Esophagus muscularis mucosa (tissue), 4 donors: ENCODE data around the gene PRKCH. TPM values are rescaled to one million over a fixed set of nuclear protein-coding genes. Genes with fewer than 3 reads are reported as not detected.
A peak's percentile ranks its signal among the peaks of the same experiment; 100 is the strongest.

Experiments used
- DNase-seq: peaks from one replicate; pipeline ENCODE4 v3.0.0-alpha.2; 2017; ENCODE audit errors: extremely low spot score
- H3K27ac ChIP-seq, 4 donors: fragments of 200-600 bp; sonication (generic); replicated peaks in 1 of 4; 1 replicate in 3 of 4; 2 replicates in 1 of 4; pipeline ENCODE4 v1.5.1; 2016 to 2019; ENCODE audit warnings: mild to moderate bottlenecking in 1 of 4
- H3K27me3 ChIP-seq, 4 donors: fragments of 200-600 bp; sonication (generic); one replicate each; pipeline versions ENCODE4 v1.5.1 to v1.6.0; 2016 to 2019
- H3K36me3 ChIP-seq, 4 donors: fragments of 200-600 bp; sonication (generic); one replicate each; pipeline ENCODE4 v1.5.1; 2016 to 2019
- H3K4me1 ChIP-seq, 4 donors: fragments of 200-600 bp; sonication (generic); one replicate each; pipeline ENCODE4 v1.5.1; 2016 to 2019
- H3K4me3 ChIP-seq, 4 donors: fragments of 200-600 bp; sonication (generic); 1 replicate in 2 of 4; 2 replicates in 2 of 4; pipeline ENCODE4 v1.5.1; 2016 to 2019; ENCODE audit warnings: mild to moderate bottlenecking in 4 of 4, moderate library complexity in 1 of 4
- H3K9me3 ChIP-seq, 4 donors: fragments of 200-600 bp; sonication (generic); 1 replicate in 3 of 4; 2 replicates in 1 of 4; pipeline ENCODE4 v1.5.1; 2016 to 2019
- EP300 ChIP-seq: sonication (generic); formaldehyde crosslinking; IDR thresholded peaks from one replicate; pipeline ENCODE4 v1.6.1; 2017; ENCODE audit warnings: antibody characterized with exemption
- POLR2A ChIP-seq: fragments of 450-650 bp; IDR thresholded peaks from one replicate; pipeline ENCODE4 v1.6.1; 2017; ENCODE audit warnings: antibody characterized with exemption, moderate library complexity, mild to moderate bottlenecking, low read depth
- POLR2AphosphoS5 ChIP-seq, 2 donors: sonication (generic); formaldehyde crosslinking; IDR thresholded peaks; one replicate each; pipeline ENCODE4 v1.6.1; 2017; ENCODE audit warnings: antibody characterized with exemption in 2 of 2
- WGBS: methylation state at CpG from one replicate; pipeline ENCODE4 v1.1.5; 2018; 5-methylcytosine and 5-hydroxymethylcytosine counted together
- intact Hi-C: fragments of 100-400 bp; cut with DNase I; formaldehyde crosslinking; loops from one replicate; pipeline ENCODE4 v1.15.1; 2023
- total RNA-seq, 4 donors: library from RNA; depleted of rRNA; stranded (reverse); fragments of >200 nt; gene quantifications; one replicate each; pipeline versions ENCODE4 v1.1.0 to v1.2.1, GENCODE V29; 2016
- TF ChIP-seq, protein P1 (sequence below), 3 experiments: fragments of 200-600 bp in 2 of 3; fragments of 450-650 bp in 1 of 3; sonication (generic) in 2 of 3; IDR thresholded peaks; one replicate each; pipeline ENCODE4 v1.5.1; 2017 to 2019; ENCODE audit warnings: antibody characterized with exemption in 3 of 3, mild to moderate bottlenecking in 2 of 3, moderate library complexity in 1 of 3

The PRKCH gene
- total RNA-seq, 4 donors from 2014 or later = 13.3 to 67.6 (median 32.2) TPM

DNA sequence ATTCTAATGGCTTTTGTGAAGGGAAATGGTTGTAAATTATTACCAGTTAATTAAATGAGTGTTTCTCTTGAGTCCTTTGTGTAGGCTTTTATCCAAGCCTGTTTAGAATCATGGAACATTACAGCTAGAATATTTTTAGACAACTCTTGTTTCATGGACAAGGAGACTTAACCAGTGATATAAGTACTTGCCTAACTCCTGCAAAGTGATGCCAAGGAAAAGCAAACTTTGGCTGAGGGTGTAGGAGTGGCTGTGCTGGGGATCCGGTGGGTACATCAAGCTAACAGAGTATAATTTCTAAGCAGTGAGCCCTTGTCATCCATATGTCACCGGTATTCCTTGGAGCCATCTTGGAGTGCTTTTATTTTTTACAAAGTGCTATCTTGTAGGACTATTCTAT, 61.5 kb downstream of the PRKCH start:
- Histone ChIP-seq H3K36me3 (no peaks in the 10 kb centered on the region), H3K27me3 (no peaks in the 10 kb centered on the region), H3K4me3 (no peak overlapping the region), H3K9me3 (no peaks in the 10 kb centered on the region), H3K27ac (no peak overlapping the region), H3K4me1 (peaks cover 0 to 15% (median 0%) of the 10 kb centered on the region in 4 donors)
- 91% methylated on average over 2 of the region's 2 CpGs for WGBS
- TF ChIP-seq EP300 (no peak), POLR2AphosphoS5 (IDR thresholded peaks at IDR 0.05) (no peak), POLR2A (no peak)
- TF ChIP-seq, protein P1, sequence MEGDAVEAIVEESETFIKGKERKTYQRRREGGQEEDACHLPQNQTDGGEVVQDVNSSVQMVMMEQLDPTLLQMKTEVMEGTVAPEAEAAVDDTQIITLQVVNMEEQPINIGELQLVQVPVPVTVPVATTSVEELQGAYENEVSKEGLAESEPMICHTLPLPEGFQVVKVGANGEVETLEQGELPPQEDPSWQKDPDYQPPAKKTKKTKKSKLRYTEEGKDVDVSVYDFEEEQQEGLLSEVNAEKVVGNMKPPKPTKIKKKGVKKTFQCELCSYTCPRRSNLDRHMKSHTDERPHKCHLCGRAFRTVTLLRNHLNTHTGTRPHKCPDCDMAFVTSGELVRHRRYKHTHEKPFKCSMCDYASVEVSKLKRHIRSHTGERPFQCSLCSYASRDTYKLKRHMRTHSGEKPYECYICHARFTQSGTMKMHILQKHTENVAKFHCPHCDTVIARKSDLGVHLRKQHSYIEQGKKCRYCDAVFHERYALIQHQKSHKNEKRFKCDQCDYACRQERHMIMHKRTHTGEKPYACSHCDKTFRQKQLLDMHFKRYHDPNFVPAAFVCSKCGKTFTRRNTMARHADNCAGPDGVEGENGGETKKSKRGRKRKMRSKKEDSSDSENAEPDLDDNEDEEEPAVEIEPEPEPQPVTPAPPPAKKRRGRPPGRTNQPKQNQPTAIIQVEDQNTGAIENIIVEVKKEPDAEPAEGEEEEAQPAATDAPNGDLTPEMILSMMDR (IDR thresholded peaks at IDR 0.05) = no peak
- intact Hi-C loops = no loop called here
- no peak for DNase-seq

DNA sequence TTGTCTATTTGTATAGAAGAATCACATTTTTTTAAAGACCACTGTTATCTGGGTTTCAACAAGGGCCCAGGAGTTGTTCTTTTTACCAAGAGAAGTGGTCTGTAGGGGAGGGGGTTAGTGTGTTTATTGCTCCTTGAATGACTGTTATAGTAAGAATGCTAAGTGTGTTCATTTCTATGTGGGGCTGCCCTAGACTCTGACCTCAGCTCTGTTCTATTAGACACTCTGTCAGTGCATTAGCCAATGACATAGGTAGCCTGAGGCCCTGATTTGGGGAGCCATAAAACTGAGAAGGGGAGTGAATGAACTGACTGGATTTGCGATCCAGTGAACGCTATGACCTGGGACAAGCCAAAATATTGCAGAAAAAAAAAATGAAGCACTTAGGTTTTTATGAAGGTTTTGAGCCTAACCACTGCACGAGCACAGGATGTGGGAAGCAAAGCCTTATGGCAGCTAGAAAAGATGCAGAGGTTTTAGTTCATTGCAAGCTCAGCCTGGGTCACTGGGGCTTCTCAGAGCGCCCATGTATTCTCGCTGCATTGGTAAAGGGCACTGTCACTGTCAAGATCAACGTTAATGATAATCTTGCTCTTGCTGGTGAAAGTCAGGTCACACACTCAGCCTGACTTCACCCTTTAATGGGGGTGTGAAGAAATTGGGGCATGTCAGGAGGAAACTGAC, 63.8 kb downstream of the PRKCH start:
- H3K4me1 ChIP-seq = peaks cover 0 to 22% (median 7%) of the 10 kb centered on the region in 4 donors
- H3K9me3 ChIP-seq = no peaks in the 10 kb centered on the region
- no peak overlapping the region for H3K4me3 ChIP-seq
- TF ChIP-seq EP300 = no peak
- no peak for TF ChIP-seq POLR2AphosphoS5 (IDR thresholded peaks at IDR 0.05)
- 74% methylated on average over 6 of the region's 6 CpGs for WGBS
- intact Hi-C loops = no loop called here
- no peak overlapping the region for H3K27ac ChIP-seq
- no peaks in the 10 kb centered on the region for H3K27me3 ChIP-seq
- no peaks in the 10 kb centered on the region for H3K36me3 ChIP-seq
- no peak for DNase-seq

DNA sequence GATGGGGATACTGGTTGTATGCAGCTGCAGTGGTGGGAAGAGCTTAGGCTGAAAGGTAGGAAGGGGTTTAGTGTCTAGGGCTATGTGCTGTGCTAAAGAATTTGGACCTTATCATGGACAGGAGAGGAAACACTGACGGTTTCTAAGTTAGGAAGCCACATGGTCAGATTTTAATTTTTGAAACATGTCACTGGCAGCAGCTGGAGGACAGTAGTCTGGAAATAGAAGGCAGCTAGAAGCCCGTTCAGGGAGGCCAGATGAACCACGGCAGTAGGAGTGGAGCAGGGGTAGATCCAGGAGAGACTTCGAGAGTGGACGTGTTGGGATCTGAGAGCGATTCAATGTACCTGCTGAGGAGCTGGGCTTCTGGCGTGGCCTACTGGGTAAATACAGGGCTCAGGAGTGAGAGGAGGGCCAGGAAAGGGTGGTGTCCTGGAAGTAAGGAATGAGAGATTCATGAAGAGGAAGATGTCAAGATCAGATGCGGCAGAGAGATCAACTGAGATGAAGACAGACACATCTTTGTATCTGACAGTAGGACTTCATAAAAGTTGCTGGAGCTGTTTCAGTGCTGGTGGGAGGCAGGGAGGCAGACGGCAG, 64.9 kb downstream of the PRKCH start:
- H3K27me3 ChIP-seq = no peaks in the 10 kb centered on the region
- no peaks in the 10 kb centered on the region for H3K9me3 ChIP-seq
- no peak for TF ChIP-seq EP300
- no peak for TF ChIP-seq POLR2A
- TF ChIP-seq, protein P1 (IDR thresholded peaks at IDR 0.05) = no peak
- no peak for TF ChIP-seq POLR2AphosphoS5 (IDR thresholded peaks at IDR 0.05)
- WGBS = 84% methylated on average over 9 of the region's 9 CpGs
- H3K4me3 ChIP-seq = no peak overlapping the region
- peaks cover 4 to 22% (median 8%) of the 10 kb centered on the region in 4 donors for H3K4me1 ChIP-seq
- no peaks in the 10 kb centered on the region for H3K36me3 ChIP-seq
- intact Hi-C loops = no loop called here
- H3K27ac ChIP-seq = no peak overlapping the region
- DNase-seq = no peak

DNA sequence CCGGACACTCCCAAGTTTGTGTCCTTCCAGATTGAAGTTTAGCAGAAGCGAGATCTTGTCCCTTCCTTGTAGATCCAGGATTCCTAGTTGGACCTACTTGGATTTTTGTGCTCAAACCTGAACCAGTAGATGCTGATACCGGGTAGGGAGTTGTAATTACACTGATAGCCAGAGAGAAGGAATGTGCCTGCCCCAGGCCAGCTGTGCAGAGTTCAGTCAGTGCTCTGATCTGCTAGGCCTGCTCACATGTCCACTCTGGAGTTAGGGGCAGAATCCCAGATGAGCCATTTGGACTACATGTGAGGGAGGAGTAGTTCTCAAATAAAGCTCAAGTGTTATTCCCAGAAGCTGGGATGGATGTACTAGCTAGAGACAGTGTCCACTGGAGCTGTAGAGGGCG, 65.7 kb downstream of the PRKCH start:
- no peaks in the 10 kb centered on the region for H3K27me3 ChIP-seq
- TF ChIP-seq, protein P1 (IDR thresholded peaks at IDR 0.05) = no peak
- TF ChIP-seq POLR2AphosphoS5 (IDR thresholded peaks at IDR 0.05) (no peak), POLR2A (no peak), EP300 (no peak)
- intact Hi-C loops = no loop called here
- H3K27ac ChIP-seq = no peak overlapping the region
- no peaks in the 10 kb centered on the region for H3K36me3 ChIP-seq
- no peak for DNase-seq
- H3K4me1 ChIP-seq = peaks cover 4 to 22% (median 8%) of the 10 kb centered on the region in 4 donors
- 93% methylated on average over 4 of the region's 4 CpGs for WGBS
- no peak overlapping the region for H3K4me3 ChIP-seq
- no peaks in the 10 kb centered on the region for H3K9me3 ChIP-seq

DNA sequence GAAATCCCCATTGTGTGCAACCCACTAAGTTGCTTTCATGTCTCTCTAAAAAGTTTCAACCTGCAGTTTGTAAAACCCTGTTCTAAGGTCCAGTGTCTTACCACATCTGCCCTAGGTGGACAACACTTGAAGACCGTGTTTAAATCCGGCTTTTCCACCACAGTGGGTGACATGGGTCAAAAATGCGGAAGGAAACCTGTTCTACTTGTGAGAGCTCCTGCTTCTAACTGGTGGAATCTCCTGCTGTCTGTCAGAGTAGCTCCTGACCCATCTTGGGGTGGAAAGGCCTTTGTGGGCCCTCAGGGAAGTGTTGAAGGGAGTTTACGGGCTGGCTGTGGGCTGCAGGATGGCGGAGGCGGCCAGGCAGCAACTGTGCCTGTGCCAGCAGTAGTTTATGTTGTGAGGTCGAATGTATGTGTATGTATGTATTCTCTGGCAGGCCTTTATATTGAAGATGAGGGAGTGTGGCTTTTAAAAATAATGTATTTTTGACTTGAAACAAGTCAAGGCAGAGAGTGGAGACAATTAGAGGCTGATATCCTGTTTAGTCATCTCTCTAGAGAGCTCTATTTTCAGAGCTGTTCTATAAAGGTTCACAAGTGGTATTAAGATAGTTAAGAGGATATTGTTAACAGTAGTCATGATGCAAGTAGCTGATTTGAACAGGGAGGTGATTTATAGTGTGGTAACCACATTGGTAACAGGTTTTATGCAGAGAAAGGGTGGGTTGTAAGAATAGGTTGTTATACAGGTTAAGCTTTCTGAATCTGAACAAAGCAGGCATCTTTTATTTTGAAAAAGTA, 67.0 kb downstream of the PRKCH start:
- DNase-seq = no peak
- Histone ChIP-seq H3K4me1 (peaks cover 4 to 22% (median 8%) of the 10 kb centered on the region in 4 donors), H3K36me3 (no peaks in the 10 kb centered on the region), H3K27ac (peak overlapping the region in 2 of 4 donors; percentile 19 to 32), H3K27me3 (no peaks in the 10 kb centered on the region), H3K9me3 (no peaks in the 10 kb centered on the region), H3K4me3 (no peak overlapping the region)
- TF ChIP-seq POLR2A = no peak
- no peak for TF ChIP-seq POLR2AphosphoS5 (IDR thresholded peaks at IDR 0.05)
- 70% methylated on average over 7 of the region's 7 CpGs for WGBS
- intact Hi-C loops = no loop called here
